Measurements from ENCODE around the gene BTBD9. TPM values are rescaled to one million over a fixed set of nuclear protein-coding genes. Genes with fewer than 3 reads are reported as not detected.

The BTBD9 gene
- total RNA-seq, 1 experiment from 2014 or later, result 8.9 TPM

DNA sequence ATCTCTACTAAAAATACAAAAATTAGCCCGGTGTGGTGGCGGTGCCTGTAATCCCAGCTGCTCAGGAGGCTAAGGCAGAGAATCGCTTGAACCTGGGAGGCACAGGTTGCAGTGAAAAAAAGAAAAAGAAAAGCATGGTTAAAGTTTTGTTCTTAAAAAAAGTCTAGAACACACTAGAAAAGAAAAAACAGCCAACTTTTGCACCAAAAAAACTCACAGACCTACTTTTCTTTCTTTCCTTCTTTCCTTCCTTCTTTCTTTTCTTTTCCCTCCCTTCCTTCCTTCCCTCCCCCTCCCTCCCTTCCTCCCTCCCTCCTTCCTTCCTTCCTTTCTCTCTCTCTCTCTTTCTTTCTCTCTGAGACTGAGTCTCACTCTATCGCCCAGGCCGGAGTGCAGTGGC, 204.4 kb downstream of the BTBD9 start:
- DNase-seq, result no peak
- Histone ChIP-seq H4K8ac (replicated peaks; ENCODE audit: insufficient read length, low read depth, low read length) (no peak overlapping the region), H2AK5ac (ENCODE audit: insufficient read length, low read length) (no peak overlapping the region), H3K4ac (ENCODE audit: low read depth, low read length) (no peak overlapping the region), H3K23ac (ENCODE audit: insufficient read length, low read depth, low read length) (no peak overlapping the region), H3K27ac (ENCODE audit: insufficient read length, low read depth, low read length) (no peak overlapping the region), H3K9me3 (ENCODE audit: control insufficient read depth, low read depth, low read length) (no peaks in the 10 kb centered on the region), H3K23me2 (ENCODE audit: insufficient read length, low read depth, low read length, poor library complexity, severe bottlenecking) (no peaks in the 10 kb centered on the region), H2BK5ac (ENCODE audit: insufficient read length, low read length) (no peak overlapping the region), H2BK20ac (ENCODE audit: low read depth, low read length, poor library complexity, severe bottlenecking) (no peak overlapping the region), H2BK120ac (ENCODE audit: low read depth, low read length, poor library complexity, severe bottlenecking) (no peak overlapping the region), H2AFZ (ENCODE audit: low read length) (no peak overlapping the region), H3K18ac (ENCODE audit: insufficient read length, low read depth, low read length) (no peak overlapping the region), H3T11ph (ENCODE audit: low read length) (no peak overlapping the region), H3K14ac (ENCODE audit: insufficient read depth, low read length) (no peak overlapping the region), H4K5ac (ENCODE audit: insufficient read length, low read depth, low read length) (no peak overlapping the region), H2BK12ac (ENCODE audit: insufficient read length, low read depth, low read length) (no peak overlapping the region), H4K91ac (ENCODE audit: insufficient read length, low read depth, low read length) (no peak overlapping the region), H3K79me1 (ENCODE audit: insufficient read depth, low read depth, low read length, poor library complexity, severe bottlenecking) (no peaks in the 10 kb centered on the region), H3K4me1 (ENCODE audit: insufficient read depth, low read length) (no peaks in the 10 kb centered on the region; the same call in 1 of the 2 replicates), H3K4me2 (ENCODE audit: insufficient read depth, insufficient read length, low read length) (no peak overlapping the region), H3K79me2 (ENCODE audit: insufficient read depth, low read length) (no peaks in the 10 kb centered on the region), H3K27me3 (ENCODE audit: insufficient read depth, low read length) (no peaks in the 10 kb centered on the region), H3K56ac (ENCODE audit: insufficient read length, low read depth, low read length) (no peak overlapping the region), H2BK15ac (ENCODE audit: low read depth, low read length) (no peak overlapping the region), H3K9ac (ENCODE audit: extremely low read depth, insufficient read length, low read length) (no peak overlapping the region), H4K20me1 (ENCODE audit: control insufficient read depth, insufficient read depth, insufficient read length) (no peaks in the 10 kb centered on the region)
- Mint-ChIP-seq H3K9me3 (peaks cover 6 to 9% of the 10 kb centered on the region in 2 experiments; a peak in 4 of 5 replicates), H3K27ac (no peak overlapping the region), H3K4me1 (peaks cover 10 to 21% of the 10 kb centered on the region in 2 experiments), H3K4me3 (no peak overlapping the region), H3K27me3 (ENCODE audit: low read depth) (no peaks in the 10 kb centered on the region), H3K36me3 (ENCODE audit: insufficient read depth in 1 of 3, low read depth in 3 of 3) (peaks cover 0 to 9% (median 0%) of the 10 kb centered on the region in 3 experiments; a peak in 1 of 7 replicates)
- WGBS (ENCODE audit: extremely low coverage, insufficient read length, low lambda C conversion rate), result no CpG with 5 or more reads among the region's 5 CpGs
- no peak for TF ChIP-seq CTCF (conservative IDR thresholded peaks at IDR 0.05)

Measured in H9 (cell line).